ENCODE data around the gene MGAT4C.
"Not testable (repeated sequence)": the region's sequence is repeated elsewhere in the genome, so short reads cannot be mapped to it uniquely, and the experiment has no call there.

The MGAT4C gene

DNA sequence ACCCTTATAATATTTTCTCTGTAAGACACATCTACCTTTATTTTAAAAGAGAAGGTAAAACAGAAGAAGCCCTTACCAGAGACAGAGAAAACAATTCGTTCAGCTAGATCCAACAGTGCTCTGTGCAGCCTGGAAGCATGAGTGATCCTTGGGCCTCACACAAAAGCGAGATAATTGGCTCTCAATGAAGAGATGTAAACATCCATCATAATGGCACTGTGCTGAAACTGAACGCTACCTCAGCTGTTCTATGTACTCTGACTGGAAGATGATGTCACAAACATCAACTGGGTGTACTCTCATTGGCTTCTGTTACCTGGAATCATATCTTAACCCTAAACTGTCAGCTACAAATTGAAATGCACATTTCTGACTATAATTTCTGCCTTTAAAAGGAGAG lies at the start of gene MGAT4C:
Gene MGAT4C (minus strand): TSS at position 229 of the 400 bp plus-strand sequence.
- no peak within 1 kb of the TSS for H3K4me3 ChIP-seq (replicated peaks; ENCODE audit: low read depth, low read length)
- TF ChIP-seq, protein P1, sequence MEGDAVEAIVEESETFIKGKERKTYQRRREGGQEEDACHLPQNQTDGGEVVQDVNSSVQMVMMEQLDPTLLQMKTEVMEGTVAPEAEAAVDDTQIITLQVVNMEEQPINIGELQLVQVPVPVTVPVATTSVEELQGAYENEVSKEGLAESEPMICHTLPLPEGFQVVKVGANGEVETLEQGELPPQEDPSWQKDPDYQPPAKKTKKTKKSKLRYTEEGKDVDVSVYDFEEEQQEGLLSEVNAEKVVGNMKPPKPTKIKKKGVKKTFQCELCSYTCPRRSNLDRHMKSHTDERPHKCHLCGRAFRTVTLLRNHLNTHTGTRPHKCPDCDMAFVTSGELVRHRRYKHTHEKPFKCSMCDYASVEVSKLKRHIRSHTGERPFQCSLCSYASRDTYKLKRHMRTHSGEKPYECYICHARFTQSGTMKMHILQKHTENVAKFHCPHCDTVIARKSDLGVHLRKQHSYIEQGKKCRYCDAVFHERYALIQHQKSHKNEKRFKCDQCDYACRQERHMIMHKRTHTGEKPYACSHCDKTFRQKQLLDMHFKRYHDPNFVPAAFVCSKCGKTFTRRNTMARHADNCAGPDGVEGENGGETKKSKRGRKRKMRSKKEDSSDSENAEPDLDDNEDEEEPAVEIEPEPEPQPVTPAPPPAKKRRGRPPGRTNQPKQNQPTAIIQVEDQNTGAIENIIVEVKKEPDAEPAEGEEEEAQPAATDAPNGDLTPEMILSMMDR (IDR thresholded peaks at IDR 0.05; ENCODE audit: low read depth, low read length, missing control alignments), result no peak
- DNase-seq (ENCODE audit: extremely low read depth, low read depth), result no peak

DNA sequence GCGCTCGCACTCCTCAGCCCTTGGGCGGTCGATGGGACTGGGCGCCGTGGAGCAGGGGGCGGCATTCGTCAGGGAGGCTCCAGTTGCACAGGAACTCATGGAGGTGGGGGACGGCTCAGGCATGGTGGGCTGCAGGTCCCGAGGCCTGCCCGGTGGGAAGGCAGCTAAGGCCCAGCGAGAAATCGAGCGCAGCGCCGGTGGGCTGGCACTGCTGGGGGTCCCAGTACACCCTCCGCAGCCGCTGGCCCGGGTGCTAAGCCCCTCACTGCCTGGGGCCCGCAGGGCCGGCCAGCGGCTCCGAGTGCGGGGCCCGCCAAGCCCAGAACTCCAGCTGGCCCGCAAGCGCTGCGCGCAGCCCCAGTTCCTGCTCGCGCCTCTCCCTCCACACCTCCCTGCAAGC lies 40.2 kb upstream of the MGAT4C start:
- H3K4me3 ChIP-seq (replicated peaks; ENCODE audit: low read depth, low read length); DNase-seq (ENCODE audit: extremely low read depth, low read depth): not testable (repeated sequence)

DNA sequence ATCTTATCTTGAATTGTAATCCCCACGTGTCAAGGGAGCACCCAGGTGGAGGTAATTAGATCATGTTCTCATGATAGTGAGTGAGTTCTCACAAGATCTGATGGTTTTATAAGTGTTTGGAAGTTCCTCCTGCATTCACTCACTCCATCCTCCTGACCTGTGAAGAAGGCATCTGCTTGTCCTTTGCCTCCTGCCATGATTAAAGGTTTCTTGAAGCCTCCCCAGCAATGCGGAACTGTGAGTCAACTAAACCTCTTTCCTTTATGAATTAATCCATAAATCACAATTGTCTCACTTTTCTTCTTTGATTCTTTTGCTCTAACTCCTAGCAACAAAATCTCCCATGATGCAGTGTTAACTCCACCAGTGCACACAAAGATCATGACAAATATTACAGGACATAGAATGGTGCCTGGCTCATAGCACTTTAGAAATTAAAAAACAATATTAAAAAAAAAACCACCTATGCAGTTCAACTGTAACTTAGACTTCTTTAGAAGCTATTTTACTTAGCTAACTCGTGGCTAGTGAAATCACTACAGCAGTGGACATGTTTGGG lies 37.6 kb upstream of the MGAT4C start:
- no peak for DNase-seq (ENCODE audit: extremely low read depth, low read depth)
- H3K4me3 ChIP-seq (replicated peaks; ENCODE audit: low read depth, low read length), result no peak overlapping the region

DNA sequence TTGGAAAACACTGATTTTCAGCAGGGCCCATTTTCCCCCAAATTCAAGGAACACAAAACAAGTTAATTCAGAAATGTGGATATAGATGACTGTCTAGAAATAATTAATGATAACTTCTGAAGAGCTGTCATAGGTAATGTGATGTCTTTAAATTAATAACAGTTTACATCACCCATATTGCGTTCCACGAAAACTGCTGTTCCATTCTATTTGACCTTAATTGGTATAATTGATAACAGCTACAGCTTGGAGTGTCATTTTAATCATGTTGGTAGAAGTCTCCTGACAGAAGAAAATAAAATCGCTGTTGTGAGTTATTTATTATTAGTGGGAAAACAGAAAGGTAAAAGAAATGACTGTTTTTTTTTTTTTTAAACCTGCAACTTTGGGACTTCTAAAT lies 36.3 kb upstream of the MGAT4C start:
- TF ChIP-seq, protein P1 (IDR thresholded peaks at IDR 0.05; ENCODE audit: low read depth, low read length, missing control alignments), result no peak
- DNase-seq (ENCODE audit: extremely low read depth, low read depth), result no peak
- no peak overlapping the region for H3K4me3 ChIP-seq (replicated peaks; ENCODE audit: low read depth, low read length)

More for the DNA sequence above, 37.6 kb upstream of the MGAT4C start:
- TF ChIP-seq, protein P1 (IDR thresholded peaks at IDR 0.05; ENCODE audit: low read depth, low read length, missing control alignments), result no peak

DNA sequence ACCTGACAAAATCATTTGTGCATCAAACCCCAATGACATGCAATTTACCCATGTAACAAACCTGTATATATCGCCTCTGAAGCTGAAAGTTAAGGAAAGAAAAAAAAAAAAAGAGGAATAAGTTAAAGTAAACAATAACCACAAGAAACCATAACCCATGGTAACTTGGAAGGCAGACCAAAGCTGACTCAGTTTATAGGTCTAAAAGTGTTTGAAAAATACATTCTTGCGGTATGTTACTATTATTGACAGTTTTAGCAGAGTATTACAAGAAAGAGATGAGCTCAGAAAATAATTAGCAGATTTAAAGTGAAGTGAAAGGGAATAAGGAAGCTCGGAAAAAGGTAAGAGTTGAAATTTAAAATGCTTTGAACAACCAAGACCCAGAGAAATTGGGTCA lies 34.4 kb upstream of the MGAT4C start:
- H3K4me3 ChIP-seq (replicated peaks; ENCODE audit: low read depth, low read length), result no peak overlapping the region
- DNase-seq (ENCODE audit: extremely low read depth, low read depth), result no peak
- TF ChIP-seq, protein P1 (IDR thresholded peaks at IDR 0.05; ENCODE audit: low read depth, low read length, missing control alignments), result no peak

DNA sequence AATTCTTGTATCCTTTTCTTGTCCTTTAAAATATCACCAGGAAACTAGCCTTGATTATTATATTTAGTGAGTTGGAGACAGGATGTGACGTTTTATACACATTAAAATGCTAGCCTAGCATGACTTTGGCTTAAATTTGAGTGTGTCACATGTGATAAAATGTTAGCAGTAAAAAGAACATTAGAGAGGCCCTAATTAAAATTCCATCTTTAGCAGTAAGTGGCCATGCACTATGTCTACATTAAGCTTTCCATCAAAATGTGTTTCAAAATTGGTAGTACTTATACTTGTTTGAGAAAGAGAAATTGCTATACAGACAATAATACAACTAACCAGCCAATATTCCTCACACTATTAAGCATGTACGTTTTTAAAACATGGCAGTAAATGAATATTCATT lies 29.9 kb upstream of the MGAT4C start:
- H3K4me3 ChIP-seq (replicated peaks; ENCODE audit: low read depth, low read length), result no peak overlapping the region
- no peak for DNase-seq (ENCODE audit: extremely low read depth, low read depth)
- TF ChIP-seq, protein P1 (IDR thresholded peaks at IDR 0.05; ENCODE audit: low read depth, low read length, missing control alignments), result no peak

DNA sequence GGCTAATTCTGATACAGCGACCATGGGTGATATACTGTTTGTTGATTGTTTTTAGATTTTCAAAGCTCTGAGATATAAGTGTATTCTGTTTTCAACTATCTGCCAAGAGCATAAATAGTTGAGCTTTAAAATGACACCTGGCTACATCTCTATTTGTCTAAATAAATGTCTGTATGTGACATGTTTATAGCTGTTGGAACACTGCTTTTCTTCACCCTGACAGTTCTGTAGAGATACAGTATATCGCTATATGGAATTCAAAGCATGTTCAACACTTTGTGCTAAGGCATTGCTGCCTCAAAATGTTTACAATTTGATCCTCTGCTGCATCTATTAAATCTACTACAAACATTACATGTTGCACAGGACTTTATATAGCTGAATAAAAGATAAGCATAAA lies 27.4 kb upstream of the MGAT4C start:
- TF ChIP-seq, protein P1 (IDR thresholded peaks at IDR 0.05; ENCODE audit: low read depth, low read length, missing control alignments), result no peak
- H3K4me3 ChIP-seq (replicated peaks; ENCODE audit: low read depth, low read length), result no peak overlapping the region
- no peak for DNase-seq (ENCODE audit: extremely low read depth, low read depth)
